ENCODE results near the gene PDE1C. TPM values are rescaled to one million over a fixed set of nuclear protein-coding genes. Genes with fewer than 3 reads are reported as not detected.
A peak's percentile ranks its signal among the peaks of the same experiment; 100 is the strongest.

Gene PDE1C
- total RNA-seq, 1 donor from 2014 or later = 19.2 TPM

- no peak for FAIRE-seq
- no peak for DNase-seq (ENCODE audit: low spot score in 2 of 2)
These were observed 322.7 kb downstream of the PDE1C start for GRCh38 chr7:31747553-31747952.

DNA sequence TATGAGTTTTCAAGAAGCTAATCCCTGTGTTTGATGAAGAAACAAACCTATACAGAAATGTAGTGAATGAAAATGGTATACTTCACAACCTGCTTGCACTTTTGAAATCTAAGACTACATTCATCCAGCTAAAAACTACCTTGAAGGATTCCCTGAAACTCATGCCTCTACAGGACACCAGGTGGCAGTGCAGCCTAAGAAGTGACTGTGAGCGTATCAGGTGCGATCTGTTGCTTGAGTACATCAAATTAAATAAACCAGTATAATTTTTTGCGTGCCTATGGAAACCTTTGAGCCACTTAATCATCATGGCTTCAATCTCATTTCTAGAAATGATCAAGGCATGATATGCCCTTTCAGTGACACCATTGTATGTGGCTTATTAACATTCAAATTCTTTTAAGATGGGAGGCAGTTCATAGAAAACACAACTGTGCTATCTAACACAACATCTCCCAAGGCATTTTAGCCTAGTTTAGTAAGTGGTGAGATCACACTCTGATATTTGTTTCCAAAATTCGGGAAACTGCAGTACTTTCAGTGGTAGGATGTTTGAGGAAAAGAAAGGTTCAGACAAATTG lies 325.8 kb downstream of the PDE1C start:
- peak; percentile 13 to 36 for DNase-seq (ENCODE audit: low spot score in 2 of 2)
- peak; percentile 39 for FAIRE-seq

- DNase-seq (ENCODE audit: low spot score in 2 of 2) = no peak
- FAIRE-seq = no peak
These were observed 328.4 kb downstream of the PDE1C start for GRCh38 chr7:31741852-31742251.

GRCh38 chr7:31735991-31736982 lies 333.9 kb downstream of the PDE1C start:
- FAIRE-seq (no peak), DNase-seq (ENCODE audit: low spot score in 2 of 2) (peak; percentile 31 to 56)

DNA sequence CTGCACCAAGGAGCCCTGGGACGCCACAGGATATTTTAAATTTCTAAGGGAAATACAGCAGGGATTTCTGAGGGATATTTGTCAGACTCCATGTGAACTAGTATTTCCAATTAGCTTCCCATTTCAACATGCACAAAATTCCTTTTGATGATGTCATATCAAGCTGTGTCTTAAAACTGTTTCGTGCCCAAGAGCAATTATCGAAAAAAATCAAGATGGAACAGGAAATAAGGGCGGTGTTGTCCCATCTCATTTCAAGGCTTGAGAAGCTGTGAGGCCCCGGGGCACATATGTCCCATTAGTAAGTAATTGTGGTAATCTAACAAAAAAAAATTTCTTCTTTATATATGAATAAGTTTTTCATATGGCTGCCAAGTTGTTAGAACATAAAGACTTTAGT lies 335.8 kb downstream of the PDE1C start:
- DNase-seq (ENCODE audit: low spot score in 2 of 2) (no peak), FAIRE-seq (no peak)

GRCh38 chr7:31729195-31729804 lies 340.9 kb downstream of the PDE1C start:
- DNase-seq (ENCODE audit: low spot score in 2 of 2) (no peak), FAIRE-seq (no peak)

- DNase-seq (ENCODE audit: low spot score in 2 of 2) (no peak), FAIRE-seq (no peak)
These were observed 345.5 kb downstream of the PDE1C start for GRCh38 chr7:31724696-31725095.

GRCh38 chr7:31720366-31720765 lies 349.8 kb downstream of the PDE1C start:
- DNase-seq (ENCODE audit: low spot score in 2 of 2) (no peak), FAIRE-seq (no peak)

- FAIRE-seq (no peak), DNase-seq (ENCODE audit: low spot score in 2 of 2) (no peak)
These were observed 353.9 kb downstream of the PDE1C start for GRCh38 chr7:31716355-31716754.

DNA sequence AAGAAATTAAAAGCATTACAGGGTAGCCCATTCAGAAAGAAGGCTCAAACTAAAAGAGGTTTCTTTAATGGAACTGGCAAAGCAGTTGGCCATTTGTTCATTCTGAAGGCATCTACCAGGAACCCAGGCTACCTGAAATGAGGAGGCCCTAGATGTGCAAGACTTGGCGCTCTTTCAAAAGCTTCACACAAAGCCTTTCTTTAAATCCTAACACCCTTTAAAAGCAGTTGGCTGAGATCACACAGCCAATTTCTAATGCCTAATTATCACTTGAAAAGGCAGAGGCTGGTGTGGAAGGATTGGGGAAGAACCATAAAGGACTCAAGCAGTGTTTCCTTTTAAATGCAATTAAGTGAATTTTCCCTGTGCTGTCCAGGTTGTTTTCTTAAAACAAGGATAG lies 360.0 kb downstream of the PDE1C start:
- FAIRE-seq (no peak), DNase-seq (ENCODE audit: low spot score in 2 of 2) (no peak)

DNA sequence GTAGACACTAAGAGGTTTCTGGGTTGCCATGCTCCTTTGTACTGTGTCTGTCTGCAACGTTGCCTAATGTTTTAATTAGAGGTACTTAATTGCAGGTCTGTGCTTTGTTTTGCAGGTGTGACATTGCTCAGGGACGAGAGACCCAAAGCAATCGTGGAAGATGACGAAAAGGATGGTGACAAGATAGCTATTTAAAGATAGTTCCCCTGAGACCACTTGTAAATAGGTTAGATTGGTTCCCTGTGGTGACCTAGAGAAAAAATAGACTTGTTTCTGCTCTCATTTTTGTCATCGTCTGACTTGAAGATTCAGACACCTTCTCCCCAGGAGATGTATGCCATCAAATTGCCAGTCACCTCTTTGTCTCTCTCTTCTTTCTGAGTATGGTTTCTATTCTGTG lies 363.1 kb downstream of the PDE1C start:
- FAIRE-seq (no peak), DNase-seq (ENCODE audit: low spot score in 2 of 2) (no peak)

GRCh38 chr7:31705377-31705776 lies 364.8 kb downstream of the PDE1C start:
- FAIRE-seq (no peak), DNase-seq (ENCODE audit: low spot score in 2 of 2) (no peak)

GRCh38 chr7:31702354-31702753 lies 367.9 kb downstream of the PDE1C start:
- FAIRE-seq = no peak
- no peak for DNase-seq (ENCODE audit: low spot score in 2 of 2)

All from frontal cortex (tissue), 4 donors.